NCI-H774 (cell line): ENCODE data around the gene ARHGDIB.

Source experiments
- DNase-seq: peaks from one replicate; lab custom pipeline; 2025; lab: John Stamatoyannopoulos, UW

Gene ARHGDIB

DNA sequence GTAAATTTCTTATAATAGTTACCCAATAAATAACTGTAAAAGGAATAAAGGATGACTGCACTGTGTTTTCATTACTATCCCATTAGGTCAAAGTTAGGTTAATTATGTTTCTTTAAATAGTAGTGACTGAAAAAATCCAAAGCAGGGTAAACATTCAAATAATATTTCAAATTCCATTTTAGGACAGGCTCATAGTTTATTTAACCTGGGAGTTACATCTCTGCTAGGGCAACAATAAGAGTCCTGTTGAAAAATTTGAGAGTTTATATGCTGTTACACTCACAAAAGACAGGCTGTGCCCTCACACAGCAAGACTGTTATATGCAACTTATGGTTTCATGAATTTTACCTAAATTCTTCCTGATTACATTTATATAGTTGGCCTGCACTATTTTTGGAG is 31.1 kb downstream of the ARHGDIB start:
- DNase-seq: no peak

DNA sequence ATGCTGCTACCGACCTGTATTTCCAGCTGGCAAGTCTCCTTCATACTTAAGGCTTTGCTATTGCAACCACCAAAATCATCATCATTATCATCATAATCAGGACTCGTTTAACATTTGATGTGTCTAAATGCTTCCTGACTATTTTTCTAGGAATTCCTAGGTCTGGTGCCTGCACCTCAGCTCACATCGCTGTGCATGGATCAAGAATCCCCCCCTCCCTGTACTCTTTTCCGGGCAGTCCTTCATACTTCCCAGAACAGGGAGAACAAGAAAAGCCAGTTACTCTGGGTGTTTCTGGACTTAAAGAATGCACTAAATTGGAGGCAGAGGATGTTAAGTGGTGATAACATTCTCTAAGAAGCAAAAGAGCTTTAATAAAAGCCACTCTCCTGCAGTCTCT is 32.5 kb downstream of the ARHGDIB start:
- DNase-seq: no peak

DNA sequence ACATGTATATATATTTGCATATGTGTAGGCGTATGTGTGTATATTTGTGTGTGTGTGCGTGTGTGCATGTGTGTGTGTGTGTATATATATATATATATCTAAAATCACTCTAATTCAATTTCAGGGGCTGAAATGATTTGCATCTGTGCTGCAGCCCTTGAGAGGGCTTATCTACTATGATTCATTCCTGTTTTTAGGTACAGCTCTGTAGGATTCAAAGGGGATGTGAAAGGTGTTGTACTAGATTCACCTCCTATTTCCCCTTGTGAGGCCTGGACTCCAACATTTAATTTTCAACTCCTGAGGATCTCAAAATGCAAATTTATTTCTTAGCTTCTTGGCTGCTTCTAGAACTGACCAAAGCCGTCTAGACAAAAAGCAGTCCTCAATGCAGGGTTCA is 34.1 kb downstream of the ARHGDIB start:
- no peak for DNase-seq

DNA sequence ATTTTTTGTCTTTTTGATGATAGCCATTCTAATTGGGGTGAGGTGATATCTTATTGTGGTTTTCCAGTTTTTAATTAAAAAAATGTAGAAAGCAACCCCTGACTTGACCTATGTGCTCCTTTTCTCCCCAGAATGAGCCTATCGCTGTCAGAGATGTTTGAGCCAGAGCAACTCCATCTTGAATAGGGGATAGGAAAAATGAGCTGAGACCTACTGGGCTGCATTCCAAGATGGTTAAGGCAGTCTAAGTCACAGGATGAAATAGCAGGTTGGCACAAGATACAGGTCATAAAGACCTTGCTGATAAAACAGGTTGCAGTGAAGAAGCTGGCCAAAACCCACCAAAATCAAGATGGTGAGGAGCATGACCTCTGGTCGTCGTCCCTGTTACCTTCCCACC is 36.9 kb downstream of the ARHGDIB start:
- no peak for DNase-seq

DNA sequence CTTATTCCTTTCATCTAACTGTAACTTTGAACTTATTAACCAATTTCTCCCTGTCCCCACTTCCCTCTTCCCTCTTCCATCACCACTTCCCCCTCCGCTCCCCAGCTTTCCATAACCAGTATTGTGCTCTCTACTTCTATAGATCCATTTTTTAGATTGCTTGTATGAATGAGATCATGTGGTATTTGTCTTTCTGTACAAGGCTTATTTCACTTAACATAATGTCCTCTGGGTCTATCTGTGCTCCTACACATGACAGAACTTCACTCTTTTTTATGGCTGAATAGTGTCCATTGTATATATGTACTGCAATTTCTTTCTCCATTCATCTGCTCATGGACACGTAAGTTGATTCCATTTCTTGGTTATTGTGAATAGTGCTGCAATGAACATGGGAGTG is 37.5 kb downstream of the ARHGDIB start:
- DNase-seq: no peak

DNA sequence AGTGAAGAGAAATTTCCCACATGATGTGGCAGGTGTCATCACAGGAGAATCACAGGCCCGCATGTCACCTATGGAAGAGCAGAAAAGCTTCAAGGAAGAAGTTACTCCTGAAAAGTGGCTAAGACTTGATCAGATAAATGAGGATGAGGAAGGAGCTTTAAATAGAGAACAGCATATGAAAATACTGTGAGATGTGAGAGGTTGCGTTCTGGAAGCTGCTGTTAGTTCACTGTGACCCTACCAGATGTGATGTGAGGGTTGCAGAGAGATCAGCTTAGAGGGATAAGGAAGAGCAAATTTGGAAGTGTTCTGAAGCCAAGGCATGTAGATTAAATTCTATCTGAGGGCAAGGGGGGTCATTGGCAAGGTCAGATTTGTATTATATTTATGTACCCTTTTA is 40.2 kb downstream of the ARHGDIB start:
- no peak for DNase-seq

DNA sequence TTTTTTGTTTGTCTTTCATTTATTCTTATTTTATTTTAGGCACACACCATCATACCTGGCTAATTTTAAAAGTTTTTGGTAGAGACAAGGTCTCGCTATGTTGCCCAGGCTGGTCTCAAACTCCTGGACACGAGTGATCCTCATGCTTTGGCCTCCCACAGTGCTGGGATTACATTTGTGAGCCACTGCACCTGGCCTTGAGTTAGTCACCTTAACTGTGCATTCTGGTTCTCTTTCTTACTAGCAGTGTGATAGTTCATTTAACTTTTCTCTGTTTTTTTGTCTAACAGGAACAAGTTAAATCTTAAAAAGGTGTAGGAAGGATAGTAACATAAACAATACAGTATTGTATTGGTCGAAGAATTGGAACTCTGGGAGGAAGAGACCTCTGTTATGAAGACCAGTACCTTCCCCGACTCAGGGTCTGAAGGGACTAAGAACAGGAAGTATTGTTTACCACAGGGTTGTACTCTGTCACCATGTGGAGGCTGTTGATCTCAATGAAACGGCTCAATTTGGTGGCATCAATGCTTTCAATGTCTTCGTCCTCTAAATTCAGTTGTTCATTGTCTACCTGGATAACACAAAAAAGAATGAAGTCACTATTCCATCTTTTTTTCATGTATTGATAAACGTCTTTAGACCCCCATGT is 40.8 kb downstream of the ARHGDIB start:
- DNase-seq: no peak

DNA sequence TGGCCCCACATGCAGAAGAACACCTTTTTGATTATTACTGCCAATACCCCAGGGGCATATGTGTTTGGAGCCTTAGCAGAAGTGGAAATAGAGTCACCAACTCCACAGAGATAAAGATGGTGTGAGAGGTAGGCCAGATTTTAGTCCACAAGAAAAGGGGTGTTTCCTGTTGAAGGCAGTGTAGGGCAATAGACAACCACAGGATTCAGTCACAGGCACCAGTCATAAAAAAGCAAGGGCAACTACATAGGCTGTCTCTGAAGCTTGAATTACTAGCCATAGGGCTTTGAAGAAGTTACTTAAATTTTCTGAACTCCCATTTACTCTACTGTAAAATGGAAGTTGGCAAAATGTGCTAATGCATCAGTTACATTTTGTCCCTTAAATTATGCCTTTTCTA is 41.9 kb downstream of the ARHGDIB start:
- DNase-seq: no peak

DNA sequence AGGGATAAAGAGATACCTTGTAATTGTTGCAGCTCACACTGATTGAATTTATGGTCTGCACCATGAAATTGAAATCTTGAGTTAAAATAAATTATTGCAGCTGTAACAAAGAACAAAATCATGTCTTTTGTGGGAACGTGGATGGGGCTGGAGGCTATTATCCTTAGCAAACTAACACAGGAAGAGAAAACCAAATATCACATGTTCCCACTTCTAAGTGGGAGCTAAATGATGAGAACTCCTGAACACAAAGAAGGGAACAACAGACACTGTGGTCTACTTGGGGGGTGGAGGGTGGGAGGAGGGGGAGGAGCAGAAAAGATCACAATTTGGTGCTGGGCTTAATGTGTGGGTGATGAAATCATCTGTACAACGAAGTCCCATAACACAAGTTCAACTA is 45.7 kb downstream of the ARHGDIB start:
- no peak for DNase-seq

DNA sequence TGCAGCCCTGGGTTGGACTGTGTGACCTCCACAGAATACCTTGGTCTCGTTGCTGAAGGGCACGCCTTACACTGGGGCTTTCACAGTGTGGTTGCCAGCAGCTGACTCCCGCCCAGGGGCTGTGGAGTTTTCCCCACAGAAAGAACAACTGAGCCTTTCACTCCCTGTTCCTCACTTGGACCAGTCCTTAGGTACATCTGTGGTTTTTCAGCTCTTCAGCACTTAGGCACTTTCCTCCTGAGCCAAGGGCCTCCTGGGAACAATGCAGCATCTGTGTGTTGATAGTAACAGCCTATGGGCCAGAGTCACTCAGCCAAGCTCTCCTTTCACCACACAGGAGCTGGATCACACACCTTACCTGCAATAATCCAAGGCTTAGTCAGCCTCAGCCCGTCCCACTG is 48.0 kb downstream of the ARHGDIB start:
- DNase-seq: no peak

DNA sequence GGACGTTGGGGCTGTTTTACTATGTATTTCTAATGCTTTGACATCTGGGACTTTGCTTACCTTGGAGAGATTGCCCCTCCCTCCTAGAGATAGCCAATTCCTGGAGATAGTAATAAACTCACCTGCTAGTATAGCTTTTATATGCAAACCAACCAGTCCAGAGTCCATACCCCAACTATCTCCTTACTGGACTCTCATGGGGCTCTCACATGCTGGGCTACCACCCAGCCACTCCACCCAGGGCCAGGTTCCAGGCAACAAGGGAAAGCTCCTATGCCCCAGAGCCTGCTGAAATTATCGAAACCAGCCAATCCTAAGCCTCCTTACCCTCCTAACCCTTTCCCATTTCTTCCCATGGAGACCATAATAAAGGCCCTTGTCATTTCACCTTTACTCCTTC is 50.3 kb downstream of the ARHGDIB start:
- no peak for DNase-seq

DNA sequence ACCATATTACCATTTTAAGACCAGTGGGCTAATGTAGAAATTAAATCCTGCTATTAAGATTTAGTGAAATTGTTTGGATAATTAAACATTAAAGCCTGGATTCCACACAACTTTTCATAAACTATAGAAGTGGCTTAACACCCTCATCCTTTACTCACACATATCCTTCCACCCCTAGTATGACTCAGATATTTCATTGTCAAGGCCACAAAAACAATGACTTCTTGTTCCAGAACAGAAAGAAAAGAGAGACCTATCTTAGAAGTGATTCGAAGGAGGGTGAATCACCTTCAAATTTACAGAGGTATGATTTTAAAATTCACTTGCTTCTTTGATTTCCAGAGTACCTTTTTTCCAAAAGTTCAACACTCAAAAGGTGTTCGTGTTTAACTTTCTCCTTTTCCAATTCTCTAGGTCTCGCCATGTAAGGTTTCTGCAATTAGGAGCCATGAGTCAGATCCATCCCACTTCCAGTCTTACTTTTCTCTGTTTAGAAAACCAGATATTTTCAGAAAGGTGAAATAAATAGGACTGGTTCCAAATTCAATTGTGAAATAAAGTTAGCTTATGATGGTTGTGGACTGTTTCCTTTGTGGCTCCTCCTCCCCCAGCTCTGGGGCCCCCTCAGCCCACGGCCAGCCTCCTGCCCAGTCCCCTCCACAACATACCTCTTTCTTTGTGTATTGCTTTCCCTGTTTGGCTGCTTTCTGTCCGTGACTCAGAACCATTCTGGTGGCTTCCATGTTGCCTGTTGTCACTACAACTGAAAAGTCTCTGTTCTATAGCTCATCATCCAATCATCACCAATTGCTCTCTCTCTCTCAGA is 51.1 kb downstream of the ARHGDIB start:
- no peak for DNase-seq

DNA sequence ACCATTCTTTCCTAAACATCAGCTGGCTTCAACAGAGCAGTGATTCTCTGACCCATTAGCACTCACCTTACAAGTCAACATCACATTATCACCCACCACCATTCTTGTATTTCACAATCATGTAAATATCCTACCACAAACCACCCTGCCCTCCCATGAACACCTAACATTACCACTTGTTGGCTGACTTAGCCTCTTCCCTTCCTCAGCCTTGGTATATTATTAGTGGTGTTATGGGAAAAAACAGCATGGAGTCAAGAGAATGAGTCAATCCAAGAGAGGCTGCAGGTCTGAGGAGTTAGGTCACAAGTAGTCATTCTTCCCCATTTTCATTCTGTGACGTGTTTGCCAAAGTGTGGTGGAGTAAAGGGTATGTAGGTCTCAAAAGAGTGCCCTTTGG is 53.4 kb downstream of the ARHGDIB start:
- no peak for DNase-seq

DNA sequence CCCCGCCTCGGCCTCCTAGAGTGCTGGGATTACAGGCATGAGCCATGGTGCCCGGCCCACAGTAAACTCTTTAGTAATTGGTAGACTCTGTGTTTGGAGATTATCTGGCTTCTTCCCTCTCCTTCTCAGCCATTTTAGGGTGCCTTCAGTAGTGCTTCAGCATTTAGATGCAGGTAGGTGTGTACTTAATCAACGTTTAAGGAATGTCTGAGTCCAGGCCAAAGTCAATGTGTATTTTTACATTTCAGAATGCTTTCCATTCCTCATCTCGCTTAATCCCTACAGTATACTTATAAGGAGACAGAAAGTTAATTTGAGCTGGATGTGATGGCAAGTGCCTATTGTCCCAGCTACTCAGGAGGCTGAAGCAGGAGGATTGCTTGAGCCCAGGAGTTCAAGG is 55.3 kb downstream of the ARHGDIB start:
- DNase-seq: no peak

DNA sequence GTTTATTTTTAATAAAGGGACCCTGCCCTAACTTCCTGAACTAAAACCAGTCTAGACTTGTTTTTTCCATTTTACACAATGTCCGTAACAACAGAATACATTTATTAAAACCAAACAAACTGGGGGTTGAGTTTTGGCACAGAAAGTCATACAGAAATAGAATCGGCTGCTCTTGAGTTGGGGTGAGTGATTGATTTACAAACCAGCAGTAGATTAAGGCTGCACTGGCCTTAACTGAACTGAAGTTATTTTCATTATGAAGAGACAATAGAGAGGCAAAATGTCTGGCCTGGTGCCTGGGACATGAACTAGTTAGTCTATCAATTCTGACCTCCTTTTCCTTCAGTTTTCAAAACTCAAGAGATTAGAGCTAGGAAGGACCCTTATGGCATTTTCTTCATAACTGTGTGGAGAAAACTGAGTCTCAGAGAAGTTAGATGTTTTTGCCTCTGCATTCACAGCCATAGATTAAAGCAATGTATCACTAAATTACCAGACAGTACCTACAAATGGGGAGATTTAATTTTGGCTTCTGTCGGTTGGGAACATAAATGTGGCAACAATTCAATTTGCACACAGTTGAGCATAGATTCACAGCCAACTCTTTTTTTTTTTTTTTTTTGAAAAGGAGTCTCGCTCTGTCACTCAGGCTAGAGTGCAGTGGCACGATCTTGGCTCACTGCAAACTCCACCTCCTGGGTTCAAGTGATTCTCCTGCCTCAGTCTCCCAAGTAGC is 56.0 kb downstream of the ARHGDIB start:
- DNase-seq: no peak

DNA sequence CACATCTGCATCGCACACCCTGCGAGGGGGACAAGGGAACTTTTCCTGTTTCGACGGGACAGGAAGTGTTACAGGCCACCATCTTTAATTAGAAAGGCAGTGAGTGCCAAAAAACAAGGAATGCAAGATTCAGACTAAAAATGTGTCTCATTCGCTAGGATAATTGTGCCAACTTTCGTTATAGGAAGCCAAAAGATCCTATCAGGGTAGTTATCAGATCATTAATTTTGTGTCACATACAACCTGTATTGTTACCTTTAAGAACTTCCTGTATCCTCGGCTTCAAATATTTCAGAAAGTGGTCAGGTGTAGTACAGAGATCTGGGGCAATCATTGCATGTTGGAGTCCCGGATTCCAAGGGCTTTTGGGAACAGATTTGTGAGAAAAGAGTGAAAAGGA is 56.5 kb downstream of the ARHGDIB start:
- no peak for DNase-seq

DNA sequence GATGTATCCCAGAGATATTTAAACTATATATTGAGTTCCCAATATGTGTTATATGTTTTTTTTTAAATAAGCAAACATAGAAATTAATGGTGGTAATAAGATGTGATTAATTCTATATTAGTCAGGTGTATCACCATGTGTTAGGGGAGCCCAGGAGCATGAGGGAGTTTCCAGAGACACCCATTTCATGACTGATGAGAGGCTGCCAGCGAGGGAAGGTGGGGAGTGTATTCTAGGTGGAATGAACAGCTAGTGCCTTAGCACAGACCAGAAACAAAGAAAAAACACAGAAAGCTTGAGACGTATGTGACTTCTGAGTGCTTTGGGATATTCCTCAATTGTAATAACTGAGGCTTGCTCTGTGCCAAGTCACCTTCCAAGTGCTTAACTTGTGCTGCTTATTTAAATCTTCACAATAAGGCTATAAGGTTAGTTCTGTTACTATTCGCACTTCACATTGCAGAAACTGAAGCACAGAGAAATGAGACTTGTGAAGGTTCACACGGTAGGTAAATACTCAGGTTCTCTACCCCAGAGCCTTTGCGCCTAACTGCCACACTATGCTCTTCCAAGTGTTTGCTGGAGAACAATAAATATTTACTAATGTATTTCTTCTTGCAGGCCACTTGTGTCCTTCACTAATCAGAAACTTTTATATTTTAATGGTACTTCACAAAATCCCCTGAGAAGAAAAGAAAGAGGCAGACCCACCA is 57.9 kb downstream of the ARHGDIB start:
- no peak for DNase-seq

DNA sequence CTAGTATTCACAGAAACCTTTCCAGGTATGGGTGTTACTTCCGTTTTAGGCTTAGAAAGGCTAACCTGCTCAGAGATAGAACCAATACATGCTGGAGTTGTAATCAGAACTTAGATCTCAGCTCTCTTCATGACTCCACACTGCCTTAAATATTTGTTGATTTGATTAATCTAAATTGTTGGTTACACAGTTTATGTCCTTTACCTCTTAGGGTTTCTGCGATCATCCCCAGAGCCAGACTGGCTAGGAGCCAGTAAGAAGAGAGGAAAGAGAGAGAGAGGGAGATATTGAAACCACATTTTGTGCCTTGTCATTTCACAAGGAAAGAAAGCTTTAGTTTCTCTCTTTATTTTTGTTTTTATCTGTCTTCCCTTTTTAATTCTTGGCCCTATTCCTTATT is 58.9 kb downstream of the ARHGDIB start:
- no peak for DNase-seq

DNA sequence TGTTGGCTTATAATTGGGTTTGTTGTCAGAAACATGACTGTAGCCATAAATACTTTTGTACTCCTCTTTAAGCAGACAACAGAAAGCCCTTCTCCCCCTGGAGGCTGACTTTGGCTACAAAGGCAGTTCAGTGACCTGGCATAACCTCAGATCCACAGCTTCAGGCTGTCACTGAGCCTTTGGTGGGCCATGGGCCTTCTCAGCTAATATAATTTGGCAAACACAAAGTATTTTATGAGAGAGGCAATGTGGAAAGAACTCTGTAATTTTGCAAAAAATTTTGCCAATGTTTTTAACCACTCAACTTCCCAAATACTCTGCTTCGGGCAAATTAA is 60.2 kb downstream of the ARHGDIB start:
- DNase-seq: no peak

DNA sequence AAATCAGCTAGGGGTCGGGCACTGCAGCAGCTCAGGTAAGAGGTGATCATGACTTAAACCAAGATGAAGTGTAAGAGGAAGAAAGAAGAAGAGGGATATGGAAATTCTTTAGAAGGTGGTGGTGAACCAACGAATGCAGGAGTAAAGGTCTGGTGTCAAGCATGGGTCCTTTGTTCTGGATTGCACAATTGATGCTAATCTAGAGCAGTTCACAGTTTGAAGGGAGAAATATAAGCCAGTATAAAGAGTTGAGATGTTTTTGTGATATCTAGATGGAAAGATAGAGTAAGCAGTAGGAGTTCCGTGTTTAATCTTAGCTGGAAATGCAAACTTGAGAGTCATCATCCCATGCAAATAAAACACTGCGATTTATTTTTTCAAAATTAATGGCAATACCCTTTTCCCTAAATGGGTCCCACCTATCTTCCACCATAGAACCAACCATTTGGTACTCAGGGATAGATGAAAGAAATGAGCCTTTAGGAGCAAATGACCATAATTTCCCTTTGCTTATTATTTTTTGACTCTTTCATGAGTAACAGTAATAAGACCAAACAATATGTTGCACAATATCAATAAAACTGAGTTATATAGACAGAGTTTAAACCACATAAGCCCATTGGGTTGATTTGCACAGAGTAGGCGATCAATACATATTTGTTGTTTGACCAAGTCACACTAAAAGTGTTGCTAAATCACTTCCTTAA is 60.7 kb downstream of the ARHGDIB start:
- DNase-seq: no peak

DNA sequence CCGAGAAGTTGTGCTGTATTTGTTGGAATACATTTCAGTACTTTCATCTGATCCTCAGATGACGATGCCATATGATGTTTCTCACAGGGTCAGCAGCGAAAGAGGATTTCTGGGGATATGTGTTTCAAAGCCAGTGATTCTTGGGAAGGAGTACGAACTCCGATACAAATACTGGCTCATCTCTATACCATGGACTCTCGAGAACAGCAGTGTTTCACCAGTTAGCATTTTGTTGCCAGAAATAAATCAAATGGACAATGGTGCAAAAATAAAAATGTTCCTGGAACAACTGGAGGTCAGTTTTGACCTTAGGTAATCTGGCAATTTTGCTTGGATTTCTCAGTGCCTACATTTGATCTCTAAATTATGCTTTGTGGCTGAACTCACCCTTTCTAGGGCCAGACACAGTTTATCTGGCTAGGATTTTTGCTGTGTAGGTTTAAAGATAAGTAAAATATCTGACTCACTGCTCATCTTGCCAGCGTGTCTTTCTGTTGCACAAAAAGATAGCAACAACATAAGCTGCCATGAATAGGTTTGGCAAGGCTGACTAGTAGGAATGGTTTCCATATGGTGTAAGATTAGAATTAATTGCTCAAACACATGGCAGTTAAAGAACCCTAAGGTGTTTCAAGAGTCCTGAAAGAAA is 64.8 kb downstream of the ARHGDIB start:
- no peak for DNase-seq
